ENCODE data around the gene FABP7. TPM values are rescaled to one million over a fixed set of nuclear protein-coding genes. Genes with fewer than 3 reads are reported as not detected.
"Not testable (repeated sequence)": the region's sequence is repeated elsewhere in the genome, so short reads cannot be mapped to it uniquely, and the experiment has no call there.

FABP7 gene
- not detected in 2 replicates for total RNA-seq (2014; rRNA removed)
- polyA plus RNA-seq (2012), result not detected

DNA sequence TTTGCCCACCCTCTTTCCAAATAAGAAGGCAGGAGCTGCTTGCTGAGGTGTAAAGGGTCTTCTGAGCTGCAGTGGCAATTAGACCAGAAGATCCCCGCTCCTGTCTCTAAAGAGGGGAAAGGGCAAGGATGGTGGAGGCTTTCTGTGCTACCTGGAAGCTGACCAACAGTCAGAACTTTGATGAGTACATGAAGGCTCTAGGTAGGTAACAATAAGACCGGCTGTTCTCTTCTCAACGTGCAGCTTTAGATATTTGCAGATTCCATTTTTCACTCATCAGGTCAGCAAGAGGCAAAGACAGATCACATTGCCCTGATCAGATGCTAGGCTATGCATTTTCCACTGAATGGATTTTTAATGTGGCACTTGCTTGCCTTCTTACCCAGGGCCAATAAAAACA lies at the start of gene FABP7:
Gene FABP7, plus strand, starts transcription at position 50 of the 400 bp plus-strand sequence. Its CDS starts 79 bp downstream, at position 129.
- no peak for DNase-seq (ENCODE audit: low read depth)

DNA sequence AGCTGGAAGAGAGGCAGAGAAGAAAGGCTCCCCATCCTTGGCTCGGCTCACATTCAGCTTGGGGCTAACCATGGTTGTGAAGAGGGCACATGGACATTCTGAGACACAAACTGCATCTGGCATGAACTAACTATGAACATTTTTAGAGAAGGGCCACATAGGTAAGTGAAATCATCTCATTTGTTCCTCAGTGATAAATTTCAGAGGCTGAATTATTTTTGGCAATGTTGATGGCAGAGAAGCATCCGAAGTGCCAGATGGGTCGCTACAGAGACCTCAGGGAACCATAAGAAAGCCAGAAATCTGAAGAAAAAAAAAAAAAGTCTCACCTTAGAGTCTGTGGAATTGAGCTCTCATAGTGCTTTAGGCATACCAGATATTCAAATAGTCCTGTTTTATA lies 49.2 kb upstream of the FABP7 start:
- no peak for DNase-seq (ENCODE audit: low read depth)

DNA sequence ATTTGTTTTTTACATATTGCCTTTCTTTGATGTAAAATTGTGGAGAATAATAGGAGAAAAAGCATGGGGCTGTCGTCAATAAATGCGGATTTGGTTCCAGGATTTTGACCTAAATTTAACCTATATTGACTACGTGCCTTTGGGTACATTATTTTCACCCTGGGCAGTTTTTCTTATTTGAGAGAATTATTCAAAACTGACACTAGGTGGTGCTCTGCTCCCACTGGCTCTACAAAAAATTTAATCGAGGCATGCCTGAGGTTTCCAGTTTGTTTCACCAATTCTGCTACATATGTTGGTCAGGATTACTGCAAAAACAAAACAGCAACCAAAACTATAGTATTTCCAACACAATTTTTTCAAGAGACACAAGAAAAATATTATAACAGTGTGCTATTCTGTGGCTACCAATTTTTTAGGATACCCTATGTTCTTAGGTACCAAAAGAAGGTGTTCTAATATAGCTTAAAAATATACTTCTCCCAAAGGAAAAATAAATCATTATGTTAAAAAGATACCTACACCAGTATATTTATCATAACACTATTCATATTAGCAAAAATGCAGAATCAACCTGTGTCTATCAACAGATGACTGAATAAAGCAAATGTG lies 48.6 kb upstream of the FABP7 start:
- peak; percentile 36 for DNase-seq (ENCODE audit: low read depth)

DNA sequence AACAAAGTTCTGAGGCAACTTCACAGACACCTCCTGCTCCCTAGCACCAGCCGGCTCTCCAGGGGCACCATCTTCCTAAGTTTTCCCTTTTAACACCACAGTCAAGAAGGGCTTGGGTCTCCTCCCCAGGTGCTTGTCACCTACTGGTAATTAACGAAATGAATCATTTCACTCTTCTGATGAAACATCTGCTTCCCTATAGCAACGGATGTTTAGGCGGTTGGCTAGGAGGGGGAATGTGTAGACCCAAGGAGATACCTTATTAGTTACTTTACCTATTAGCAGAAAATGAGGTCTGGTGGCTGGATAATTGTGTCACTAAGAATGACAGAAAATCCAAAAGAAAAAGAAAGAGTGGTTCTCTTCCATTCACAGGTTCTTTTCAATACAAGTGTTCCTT lies 46.3 kb upstream of the FABP7 start:
- no peak for DNase-seq (ENCODE audit: low read depth)

DNA sequence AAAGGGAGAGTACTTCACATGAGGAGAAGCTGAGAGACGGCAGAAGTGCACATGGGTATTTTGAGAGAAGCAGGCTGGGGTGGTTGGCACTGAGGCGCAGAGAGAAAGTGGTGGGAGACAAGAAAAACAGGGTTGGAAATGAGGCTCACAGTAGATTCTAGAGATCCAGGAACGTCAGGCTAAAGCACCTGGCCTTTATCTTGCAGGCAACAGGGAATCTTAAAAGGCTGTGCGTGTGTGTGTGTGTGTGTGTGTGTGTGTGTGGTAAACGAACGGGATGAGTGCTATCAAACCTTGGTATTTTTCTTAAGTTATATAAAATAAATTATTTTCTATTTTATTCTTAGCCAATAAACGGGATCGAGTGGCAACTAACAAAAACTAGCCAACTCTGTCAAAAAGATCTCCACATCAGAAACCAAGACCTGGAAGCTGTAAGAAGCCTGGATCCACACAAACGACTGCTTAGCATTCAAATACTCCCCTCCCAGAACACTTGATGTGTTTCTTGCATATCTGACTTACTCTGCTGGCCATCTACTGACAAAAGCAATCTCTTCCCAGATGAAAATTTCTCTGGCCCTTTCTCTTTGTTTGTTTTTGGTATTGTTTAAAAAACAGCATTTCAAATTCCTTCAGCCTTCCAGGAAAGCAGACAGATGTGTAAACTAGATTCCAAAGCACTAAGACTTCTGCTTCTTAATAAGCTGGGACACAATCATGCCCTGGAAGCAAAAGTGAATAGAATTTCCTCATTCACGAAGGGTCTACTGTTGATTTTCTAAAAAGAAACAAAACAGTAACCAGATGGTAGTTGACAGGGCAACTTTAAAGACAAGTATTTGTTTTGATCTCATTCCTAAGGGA lies 44.8 kb upstream of the FABP7 start:
- DNase-seq (ENCODE audit: low read depth), result no peak

DNA sequence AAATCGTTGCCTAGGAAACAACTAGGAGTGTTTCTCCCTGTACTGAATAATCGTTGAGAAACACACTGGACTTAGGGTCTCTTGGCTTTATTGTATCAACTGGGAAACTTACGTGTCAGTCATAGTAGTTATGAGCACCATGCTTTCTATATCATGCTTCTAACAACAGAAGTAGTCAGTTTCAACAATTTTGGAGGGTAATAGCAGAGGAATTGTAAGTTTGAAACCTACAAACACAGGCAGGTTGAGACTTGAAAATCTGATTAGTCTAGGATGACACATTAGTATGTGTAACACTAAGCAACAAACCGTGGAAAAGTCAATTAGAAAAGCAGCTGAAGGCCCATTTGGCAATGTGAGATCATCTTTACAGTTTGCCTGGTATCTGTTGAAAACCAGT lies 43.9 kb upstream of the FABP7 start:
- DNase-seq (ENCODE audit: low read depth), result no peak

DNA sequence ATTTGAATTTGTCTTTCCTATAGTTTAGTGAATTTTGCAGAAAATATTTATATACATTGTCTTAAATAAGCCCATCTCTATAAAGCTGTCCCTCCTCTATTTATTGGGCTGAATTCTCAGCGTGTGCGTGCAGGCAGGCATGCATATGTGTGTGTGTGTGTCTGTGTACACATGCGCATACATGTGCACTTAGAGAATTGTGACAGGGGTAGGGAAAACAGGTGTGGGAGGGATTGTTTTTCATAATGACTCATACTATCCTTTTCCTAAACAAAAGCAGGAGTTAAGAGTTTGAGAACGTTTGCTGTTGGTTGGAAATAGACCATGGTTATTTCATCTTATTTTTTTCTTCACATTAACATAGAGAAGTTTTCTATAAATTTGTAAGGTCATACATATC lies 43.4 kb upstream of the FABP7 start:
- peak; percentile 37 for DNase-seq (ENCODE audit: low read depth)

DNA sequence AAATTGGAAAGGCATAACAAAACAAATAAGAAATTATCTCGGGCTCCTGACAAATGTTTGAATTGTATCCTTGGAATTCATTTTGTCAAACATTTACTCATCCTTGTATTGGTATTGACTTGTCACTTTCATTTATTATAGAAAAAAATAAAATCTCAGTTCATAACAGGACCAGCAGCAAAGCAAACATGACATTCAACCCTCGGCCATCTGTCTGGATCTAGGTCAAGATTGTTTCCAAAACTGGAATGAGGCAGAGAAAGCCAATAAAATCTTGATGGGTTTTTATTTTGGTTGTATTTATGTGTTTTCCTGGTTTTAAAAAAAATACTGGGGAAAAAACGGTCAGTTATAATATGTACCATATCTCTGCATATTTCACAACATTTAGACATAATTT lies 42.9 kb upstream of the FABP7 start:
- DNase-seq (ENCODE audit: low read depth), result no peak

DNA sequence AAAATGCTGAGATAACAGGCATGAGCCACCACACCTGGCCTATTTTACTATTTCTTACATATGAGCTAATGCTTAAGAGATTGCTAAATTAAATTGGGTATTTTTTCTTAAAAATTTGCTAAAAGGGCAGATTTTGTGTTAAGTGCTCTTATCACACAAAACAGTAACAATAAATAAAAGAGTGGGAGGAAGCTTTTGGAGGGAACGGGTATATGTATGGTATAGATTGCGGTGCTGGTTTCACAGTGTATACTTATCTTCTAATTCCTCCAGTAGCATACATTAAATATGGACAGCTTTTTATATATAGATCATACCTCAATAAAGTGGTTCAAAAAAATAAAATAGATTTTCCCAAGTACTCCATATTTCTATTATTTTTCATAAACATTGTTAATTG lies 39.4 kb upstream of the FABP7 start:
- no peak for DNase-seq (ENCODE audit: low read depth)

DNA sequence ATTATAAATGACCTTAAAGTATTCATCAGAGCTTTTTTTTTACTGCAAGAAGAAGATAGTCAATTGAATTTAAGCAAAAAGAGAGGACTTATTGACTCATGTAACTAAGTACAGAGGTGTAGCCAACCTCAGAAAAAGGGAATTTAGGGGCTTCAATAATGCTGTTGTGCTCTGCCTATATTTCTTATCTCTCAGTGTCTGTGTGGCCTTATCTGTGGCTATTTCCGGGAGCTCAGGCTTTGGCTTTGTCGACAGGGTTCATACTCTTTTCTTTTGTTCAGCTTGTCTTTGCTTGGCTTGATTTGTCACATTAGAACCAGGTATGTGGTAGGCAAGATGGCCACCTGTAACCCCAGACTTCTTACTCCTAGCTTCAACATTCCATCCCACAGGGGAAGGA lies 38.6 kb upstream of the FABP7 start:
- no peak for DNase-seq (ENCODE audit: low read depth)

DNA sequence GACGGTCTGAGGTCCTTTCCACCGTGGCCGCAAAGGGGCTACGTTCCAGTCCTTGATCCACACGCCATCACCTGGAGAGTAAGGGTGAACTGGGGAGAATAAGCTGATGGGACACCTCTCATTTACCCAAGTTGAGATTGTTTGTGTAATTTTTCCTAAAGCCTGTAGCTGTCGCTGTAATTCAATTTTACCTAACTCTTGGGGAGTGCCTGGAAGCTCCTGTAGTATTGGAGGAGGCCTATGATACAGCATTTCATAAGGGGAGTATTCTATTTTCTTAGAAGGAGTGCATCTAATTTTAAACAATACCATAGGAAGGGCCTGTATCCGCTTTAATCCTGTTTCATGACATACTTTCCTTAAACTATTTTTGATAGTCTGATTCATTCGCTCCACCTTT lies 35.3 kb upstream of the FABP7 start:
- peak; percentile 15 for DNase-seq (ENCODE audit: low read depth)

DNA sequence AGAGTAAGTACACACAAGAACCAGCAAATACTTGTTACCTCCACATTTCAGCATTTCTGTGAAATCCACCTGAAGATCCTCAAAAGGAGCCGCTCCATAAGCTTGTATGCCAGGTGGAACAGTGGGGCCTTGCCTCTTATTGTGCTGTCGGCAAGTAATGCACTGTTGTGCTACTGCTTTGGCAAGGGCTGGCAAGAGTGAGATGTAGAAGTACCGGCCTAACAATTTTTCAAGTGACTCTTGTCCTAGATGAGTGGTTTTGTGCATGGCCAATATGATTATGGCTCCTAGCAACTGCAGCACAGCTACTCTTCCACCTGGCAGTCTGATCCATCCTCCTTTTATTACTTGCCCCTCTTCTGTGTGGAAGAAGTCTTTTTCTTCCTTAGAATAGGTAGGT lies 34.7 kb upstream of the FABP7 start:
- DNase-seq (ENCODE audit: low read depth), result not testable (repeated sequence)

DNA sequence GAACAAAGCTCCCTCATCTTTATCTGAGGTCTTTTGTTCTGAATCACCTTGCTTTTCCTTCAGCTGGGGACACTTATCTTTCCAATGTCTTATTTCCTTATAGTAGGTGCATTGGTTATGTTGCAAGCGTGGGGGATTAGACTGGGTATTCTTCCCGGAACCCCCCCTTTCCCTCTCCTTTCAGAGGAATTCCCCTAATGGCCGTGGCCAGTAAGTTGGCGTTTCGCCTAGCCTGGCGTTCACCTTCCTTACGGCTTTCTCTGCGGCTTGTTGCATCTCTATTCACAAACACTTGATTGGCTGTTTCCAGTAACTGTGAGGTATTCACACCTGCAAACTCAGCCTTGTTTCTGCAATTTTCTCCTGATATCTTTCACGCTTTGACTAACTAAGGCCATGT lies 32.8 kb upstream of the FABP7 start:
- DNase-seq (ENCODE audit: low read depth), result no peak

DNA sequence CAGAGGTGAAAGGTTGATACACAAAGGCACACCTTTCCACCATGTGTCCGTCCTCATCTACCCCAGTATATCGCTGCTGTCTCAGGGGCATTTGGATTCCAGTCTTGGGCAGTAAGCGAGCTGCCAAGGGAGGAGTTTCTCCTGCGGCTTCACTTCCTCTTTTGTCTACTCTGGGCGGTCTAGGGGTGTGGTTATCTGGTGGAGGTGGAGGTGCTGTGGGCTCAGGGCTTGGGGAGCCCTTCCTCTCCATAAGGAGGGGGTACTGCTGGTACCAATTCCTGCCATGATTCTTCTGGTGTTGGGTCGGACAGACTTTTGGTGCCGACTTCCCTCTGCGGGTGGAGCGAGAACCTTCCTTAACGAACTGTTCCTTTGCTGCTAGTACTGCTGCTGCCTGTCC lies 31.9 kb upstream of the FABP7 start:
- DNase-seq (ENCODE audit: low read depth), result no peak

DNA sequence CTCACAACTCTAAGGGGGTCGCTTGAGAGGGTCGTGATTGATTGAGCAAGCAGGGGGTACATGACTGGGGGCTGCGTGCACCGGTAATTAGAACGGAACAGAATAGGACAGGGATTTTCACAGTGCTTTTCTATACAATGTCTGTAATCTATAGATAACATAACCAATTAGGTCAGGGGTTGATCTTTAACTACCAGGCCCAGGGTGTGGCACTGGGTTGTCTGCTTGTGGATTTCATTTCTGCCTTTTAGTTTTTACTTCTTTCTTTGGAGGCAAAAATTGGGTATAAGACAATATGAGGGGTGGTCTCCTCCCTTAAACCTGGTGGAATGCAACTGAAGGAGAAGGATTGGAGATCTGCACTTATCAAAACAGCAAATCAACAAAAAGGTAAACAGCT lies 30.6 kb upstream of the FABP7 start:
- not testable (repeated sequence) for DNase-seq (ENCODE audit: low read depth)

DNA sequence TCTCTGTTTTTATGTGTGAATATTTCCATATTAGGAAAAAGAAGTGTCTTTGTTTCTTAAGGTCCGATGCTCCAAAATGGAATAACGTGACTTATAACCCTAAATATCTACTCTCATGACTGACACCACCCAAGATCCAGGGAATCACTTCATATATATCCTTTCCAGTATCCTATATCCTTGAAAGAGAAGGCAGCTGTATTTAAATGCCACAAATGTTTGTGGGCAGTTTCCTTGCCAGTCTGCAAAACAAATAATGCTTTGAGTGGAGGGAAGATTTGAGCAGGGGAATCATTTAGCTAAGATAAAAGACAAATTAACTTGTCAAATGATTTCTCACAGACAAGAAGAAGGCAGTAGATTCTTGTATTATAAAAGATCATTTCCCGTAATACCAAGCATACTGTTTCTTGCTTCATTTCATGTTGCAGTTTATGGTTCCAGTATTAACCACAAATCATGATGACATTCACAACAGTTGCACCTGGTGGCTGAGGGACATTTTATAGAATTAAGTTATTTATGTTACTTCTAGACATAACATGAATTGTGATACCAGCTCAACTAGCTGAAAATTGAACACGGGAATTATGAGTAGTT lies 30.0 kb upstream of the FABP7 start:
- peak; percentile 13 for DNase-seq (ENCODE audit: low read depth)

DNA sequence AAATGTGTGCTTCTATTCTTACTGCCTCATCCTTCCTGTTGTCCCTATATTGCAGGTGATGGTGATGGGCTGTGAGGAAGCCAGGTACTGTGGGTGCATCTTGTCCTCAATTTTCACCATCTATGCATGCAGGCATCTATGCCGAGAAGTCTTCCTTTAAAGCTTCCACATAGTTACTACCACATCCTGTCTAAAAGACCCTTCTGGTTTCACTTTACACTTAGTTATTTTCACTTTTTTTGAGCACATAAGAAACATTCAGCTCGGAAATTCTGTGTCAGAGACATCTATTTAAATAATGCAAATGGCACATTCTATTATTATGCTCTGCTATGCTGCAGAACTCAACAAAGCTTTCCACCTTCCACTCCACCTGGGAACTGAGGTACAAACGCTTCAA lies 28.2 kb upstream of the FABP7 start:
- no peak for DNase-seq (ENCODE audit: low read depth)

DNA sequence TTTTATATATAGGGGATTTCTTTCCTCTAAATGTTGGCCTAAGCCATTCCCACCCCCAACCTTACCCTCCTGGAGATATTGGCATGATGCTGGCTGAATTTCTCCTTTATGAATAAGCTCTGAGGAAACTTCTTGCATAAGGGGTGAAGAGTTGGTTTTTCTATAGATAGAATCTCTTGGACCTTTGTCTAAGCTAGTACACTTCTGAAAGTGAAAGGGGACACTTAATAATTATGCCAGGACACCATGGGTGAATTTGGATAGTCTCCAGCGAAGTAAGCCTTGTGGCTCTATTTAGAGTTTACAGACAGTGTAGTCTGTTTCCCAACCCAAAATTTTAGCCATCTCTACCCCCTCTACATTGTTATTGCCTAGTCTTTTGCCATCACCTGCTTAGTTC lies 27.1 kb upstream of the FABP7 start:
- DNase-seq (ENCODE audit: low read depth), result no peak

DNA sequence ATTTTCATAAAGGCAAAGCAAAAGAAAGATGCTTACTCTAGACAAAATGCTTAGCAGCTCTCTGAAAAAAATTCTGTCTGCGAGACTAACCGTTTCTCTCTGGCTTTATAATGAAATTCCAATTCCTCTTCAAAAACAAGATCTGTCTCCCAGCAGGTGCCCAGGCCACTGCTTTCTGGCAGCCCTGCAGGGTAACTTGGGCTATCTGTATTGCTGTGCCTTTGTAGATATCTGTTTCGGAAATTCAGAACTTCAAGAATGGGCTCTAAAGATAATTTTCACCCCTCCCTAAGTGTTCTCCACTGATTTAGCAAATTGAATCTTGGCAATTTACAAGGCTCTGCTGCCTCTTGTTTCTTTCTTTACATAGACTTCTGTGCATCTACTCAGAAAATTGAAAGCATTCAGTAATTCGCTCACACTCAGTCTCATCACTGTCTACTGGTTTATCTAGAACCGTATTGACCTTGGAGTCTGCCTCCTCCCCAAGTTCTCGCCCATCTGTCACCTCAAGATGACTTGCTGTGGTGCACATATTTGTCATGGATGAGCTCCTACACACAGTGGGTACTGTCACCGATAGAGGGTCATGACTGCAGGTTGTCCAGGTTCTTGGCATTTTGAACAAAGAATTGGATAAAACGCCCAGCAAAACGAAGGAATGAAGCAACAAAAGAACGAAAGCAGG lies 26.4 kb upstream of the FABP7 start:
- no peak for DNase-seq (ENCODE audit: low read depth)

DNA sequence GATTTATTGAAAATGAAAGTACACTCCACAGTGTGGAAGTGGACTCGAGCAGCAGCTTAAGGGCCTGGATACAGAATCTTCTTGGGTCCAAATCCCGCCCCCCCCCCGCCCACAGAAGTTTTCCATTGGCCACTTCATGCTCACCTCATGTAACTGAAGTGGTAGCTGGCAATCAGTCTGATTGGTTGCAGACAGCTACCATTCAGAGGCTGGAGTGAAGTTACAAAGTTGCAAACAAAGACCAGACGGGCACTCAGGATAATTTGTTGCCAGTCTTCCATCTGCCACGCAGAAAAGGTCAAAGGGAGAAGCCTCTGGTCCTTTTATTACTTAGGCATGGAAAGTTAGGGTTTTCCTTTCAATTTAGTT lies 25.8 kb upstream of the FABP7 start:
- DNase-seq (ENCODE audit: low read depth), result peak; percentile 68

DNA sequence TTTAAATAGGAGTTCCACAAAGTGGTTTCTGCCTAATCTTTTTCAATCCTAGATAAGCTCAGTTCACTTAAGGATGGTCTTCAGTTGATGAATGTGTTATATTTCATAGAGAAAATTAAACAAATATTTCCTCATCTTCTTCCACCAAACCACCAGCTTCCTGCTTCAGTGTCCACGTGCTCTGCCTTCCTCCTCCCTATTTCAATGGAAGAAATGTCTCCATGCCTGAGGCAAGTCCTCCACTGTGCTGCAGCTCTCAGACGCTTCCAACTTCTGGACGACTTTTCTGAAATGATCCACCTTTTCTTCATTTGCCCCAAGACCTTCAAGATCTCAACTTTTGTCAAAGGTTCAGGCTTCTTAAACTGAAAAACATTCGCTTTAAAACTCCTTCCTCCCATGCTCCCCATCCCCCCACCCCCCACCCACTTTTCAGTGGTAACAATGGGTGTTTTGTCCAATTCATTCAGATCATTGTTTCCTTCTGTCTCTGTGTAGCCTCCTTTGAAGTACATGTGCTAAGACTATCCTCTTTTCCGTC lies 25.3 kb upstream of the FABP7 start:
- peak; percentile 3 for DNase-seq (ENCODE audit: low read depth)

DNA sequence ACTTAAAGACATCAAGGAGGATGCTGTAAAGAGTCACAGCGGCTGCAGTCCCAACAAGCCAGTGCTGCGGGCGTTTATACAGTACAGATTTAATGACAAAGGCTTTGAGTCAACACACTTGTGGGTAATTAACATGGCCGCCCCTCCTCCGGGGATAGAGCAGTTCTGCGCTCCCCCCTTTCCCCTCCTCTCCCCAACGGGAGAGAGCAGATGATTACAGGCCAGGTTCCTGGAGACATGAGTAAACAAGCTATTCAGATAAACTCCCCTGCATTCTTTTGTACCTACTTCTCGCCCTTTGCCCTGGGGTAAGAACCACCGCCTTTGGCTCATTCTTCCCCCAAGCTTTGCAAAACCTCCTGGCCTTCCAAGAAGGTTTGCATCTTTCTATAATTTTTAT lies 23.6 kb upstream of the FABP7 start:
- DNase-seq (ENCODE audit: low read depth), result no peak
